22Rv1 (cell line): ENCODE data around the gene LARGE2.
"Not testable (repeated sequence)": the region's sequence is repeated elsewhere in the genome, so short reads cannot be mapped to it uniquely, and the experiment has no call there.

Experiments
- H3K27ac ChIP-seq: fragments of 450-650 bp; 2 replicates; pipeline ENCODE4 v1.5.1; 2017
- ZFX ChIP-seq: fragments of 450-650 bp; IDR thresholded peaks from 2 replicates; pipeline ENCODE4 v1.6.1; 2017; ENCODE audit warnings: antibody characterized with exemption, borderline replicate concordance
- TF ChIP-seq, protein P1 (sequence below): fragments of 450-650 bp; IDR thresholded peaks from 2 replicates; pipeline ENCODE4 v1.5.1; 2017; ENCODE audit warnings: mild to moderate bottlenecking

Gene LARGE2

GRCh38 chr11:45902452-45903380, 19.7 kb upstream of the LARGE2 start:
- TF ChIP-seq, protein P1, sequence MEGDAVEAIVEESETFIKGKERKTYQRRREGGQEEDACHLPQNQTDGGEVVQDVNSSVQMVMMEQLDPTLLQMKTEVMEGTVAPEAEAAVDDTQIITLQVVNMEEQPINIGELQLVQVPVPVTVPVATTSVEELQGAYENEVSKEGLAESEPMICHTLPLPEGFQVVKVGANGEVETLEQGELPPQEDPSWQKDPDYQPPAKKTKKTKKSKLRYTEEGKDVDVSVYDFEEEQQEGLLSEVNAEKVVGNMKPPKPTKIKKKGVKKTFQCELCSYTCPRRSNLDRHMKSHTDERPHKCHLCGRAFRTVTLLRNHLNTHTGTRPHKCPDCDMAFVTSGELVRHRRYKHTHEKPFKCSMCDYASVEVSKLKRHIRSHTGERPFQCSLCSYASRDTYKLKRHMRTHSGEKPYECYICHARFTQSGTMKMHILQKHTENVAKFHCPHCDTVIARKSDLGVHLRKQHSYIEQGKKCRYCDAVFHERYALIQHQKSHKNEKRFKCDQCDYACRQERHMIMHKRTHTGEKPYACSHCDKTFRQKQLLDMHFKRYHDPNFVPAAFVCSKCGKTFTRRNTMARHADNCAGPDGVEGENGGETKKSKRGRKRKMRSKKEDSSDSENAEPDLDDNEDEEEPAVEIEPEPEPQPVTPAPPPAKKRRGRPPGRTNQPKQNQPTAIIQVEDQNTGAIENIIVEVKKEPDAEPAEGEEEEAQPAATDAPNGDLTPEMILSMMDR: no peak
- no peak for TF ChIP-seq ZFX
- H3K27ac ChIP-seq: no peak overlapping the region

DNA sequence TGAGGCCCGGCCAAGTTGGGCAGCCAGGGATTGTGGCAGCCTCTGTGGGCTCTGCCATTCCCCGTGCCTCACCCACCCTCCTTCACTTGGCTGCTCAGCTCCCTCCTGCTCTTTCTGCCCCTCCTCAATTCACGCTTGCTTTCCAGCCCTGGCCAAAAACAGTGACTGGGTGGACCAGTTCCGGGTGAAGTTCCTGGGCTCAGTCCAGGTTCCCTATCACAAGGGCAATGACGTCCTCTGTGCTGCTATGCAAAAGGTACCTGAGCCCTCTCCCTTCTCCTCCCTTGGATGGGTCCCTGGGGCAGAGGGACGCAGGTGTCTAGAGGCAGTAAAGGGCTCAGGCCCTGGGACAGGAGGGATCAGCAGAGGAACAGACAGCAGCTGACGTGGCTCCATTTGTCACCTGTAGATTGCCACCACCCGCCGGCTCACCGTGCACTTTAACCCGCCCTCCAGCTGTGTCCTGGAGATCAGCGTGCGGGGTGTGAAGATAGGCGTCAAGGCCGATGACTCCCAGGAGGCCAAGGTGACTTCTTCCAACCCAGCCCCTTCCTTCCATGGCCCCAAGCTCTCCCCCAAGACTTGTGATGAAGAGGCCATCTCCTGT, 18.0 kb upstream of the LARGE2 start:
- TF ChIP-seq, protein P1: no peak
- TF ChIP-seq ZFX: no peak
- H3K27ac ChIP-seq: peak overlapping the region; percentile 27; the same call in 1 of the 2 replicates

DNA sequence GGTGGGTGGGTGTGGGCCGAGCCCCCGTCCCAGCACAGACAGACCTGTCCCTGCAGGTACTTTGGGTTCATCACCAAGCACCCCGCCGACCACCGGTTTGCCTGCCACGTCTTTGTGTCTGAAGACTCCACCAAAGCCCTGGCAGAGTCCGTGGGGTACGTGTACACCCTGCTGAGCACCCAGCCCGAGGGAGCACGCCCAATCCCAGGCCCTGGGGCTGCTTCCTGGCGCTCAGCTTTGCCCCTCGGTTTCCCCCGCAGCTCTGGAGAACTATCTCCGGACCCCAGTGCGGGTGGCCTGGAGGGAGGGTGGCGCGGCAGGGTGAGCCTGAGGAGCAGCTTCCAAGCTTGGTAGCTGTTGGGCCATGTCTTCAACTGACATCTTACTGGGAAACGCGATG, 17.4 kb upstream of the LARGE2 start:
- TF ChIP-seq, protein P1: no peak
- no peak for TF ChIP-seq ZFX
- H3K27ac ChIP-seq: no peak overlapping the region

DNA sequence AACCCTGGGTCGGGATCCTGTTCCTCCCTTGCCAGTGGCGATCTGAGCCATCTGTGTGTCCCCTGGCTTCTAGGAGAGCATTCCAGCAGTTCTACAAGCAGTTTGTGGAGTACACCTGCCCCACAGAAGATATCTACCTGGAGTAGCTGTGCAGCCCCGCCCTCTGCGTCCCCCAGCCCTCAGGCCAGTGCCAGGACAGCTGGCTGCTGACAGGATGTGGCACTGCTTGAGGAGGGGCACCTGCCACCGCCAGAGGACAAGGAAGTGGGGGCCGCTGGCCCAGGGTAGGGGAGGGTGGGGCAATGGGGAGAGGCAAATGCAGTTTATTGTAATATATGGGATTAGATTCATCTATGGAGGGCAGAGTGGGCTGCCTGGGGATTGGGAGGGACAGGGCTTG, 16.9 kb upstream of the LARGE2 start:
- not testable (repeated sequence) for H3K27ac ChIP-seq

DNA sequence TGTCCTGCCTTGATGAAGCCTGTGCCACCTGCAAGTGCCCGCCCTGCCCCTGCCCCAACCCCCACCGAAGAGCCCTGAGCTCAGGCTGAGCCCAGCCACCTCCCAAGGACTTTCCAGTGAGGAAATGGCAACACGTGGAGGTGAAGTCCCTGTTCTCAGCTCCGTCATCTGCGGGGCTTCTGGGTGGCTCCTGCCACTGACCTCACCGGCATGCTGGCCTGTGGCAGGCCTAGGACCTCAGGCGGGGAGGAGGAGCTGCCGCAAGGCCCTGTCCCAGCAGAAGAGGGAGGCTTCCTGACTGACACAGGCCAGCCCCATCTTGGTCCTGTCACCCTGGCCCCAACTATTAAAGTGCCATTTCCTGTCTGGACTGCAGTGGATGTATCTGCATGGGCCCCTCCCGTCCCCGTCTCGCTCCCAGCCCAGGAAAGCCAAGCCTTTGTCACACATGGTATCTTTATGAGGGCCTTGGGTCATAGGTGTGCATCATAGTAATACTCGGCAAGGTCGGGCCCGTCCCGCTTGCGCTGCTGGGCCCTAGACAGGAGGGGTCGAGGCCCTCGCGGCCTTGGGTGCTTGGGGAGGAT, 16.3 kb upstream of the LARGE2 start:
- H3K27ac ChIP-seq: no peak overlapping the region
- TF ChIP-seq ZFX: no peak

- TF ChIP-seq, protein P1: no peak
- no peak for TF ChIP-seq ZFX
Measured at GRCh38 chr11:45906965-45907611, 15.4 kb upstream of the LARGE2 start, which contains the start of gene FREY1. FREY1 (minus strand) TSS chr11:45907271; CDS start chr11:45907245, 26 bp downstream.

DNA sequence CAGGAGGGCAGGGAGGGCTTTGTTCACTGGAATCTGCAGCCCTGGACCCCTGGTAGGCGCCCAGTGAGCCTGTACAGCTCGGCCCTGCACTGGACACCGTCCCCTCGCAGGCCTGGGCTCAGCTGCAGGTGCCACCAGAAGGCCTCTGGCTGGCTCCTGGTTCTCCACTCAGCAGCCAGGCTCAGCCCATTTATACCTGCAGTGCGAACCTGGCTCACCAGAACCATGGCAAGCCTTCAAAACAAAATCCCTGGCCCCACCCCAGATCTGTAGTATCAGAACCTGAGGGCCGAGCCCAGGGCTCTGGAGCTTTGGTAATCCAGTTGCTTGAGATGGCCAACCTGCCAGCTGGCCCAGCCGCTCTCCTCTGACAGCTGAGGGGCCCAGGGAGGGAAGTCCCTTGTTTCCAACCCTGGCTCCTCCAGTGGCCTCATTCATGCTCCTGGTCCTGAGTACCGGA, 14.5 kb upstream of the LARGE2 start:
- peak overlapping the region; percentile 46 for H3K27ac ChIP-seq
- TF ChIP-seq, protein P1: no peak
- TF ChIP-seq ZFX: no peak

More at GRCh38 chr11:45906965-45907611, 15.4 kb upstream of the LARGE2 start, which contains the start of gene FREY1:
- H3K27ac ChIP-seq: peak within 1 kb of the TSS; percentile 46
